ENCODE measurements around the gene APH1A. TPM values are rescaled to one million over a fixed set of nuclear protein-coding genes. Genes with fewer than 3 reads are reported as not detected.

APH1A gene
- total and polyA plus RNA-seq, 12 donors = 52.9 to 86.9 (median 65.7) TPM

Other genes with a start within 250 kb of the APH1A start
- gene VPS45, start 201.2 kb downstream of the APH1A start, total RNA-seq = 10 to 100 TPM; 41.5 to 73.6 (median 51.9) TPM
- 10 to 100 TPM; 26.6 to 31.0 TPM for gene VPS45, start 201.2 kb downstream of the APH1A start, polyA plus RNA-seq
- 10 to 100 TPM; 29.3 to 82.3 (median 56.8) TPM for gene PLEKHO1, start 119.1 kb downstream of the APH1A start, total RNA-seq
- 100 to 1,000 TPM; 215 to 221 TPM for gene PLEKHO1, start 119.1 kb downstream of the APH1A start, polyA plus RNA-seq
- gene ANP32E, start 32.9 kb downstream of the APH1A start, total RNA-seq = 10 to 100 TPM; 23.7 to 58.2 (median 41.6) TPM
- gene ANP32E, start 32.9 kb downstream of the APH1A start, polyA plus RNA-seq = 10 to 100 TPM; 17.3 to 40.0 TPM
- 10 to 100 TPM in 3 of 10 donors, 1 to 10 TPM in 5, under 1 TPM in 2; 0.48 to 18.5 (median 2.9) TPM for gene CA14, start 11.2 kb downstream of the APH1A start, total RNA-seq
- gene CA14, start 11.2 kb downstream of the APH1A start, polyA plus RNA-seq = 10 to 100 TPM in 1 of 2 donors, 1 to 10 TPM in 1; 3.3 to 11.6 TPM
- 10 to 100 TPM in 6 of 10 donors, 1 to 10 TPM in 4; 5.7 to 19.5 (median 11.8) TPM for gene C1orf54, start 3.8 kb upstream of the APH1A start, total RNA-seq
- 10 to 100 TPM; 29.1 to 34.3 TPM for gene C1orf54, start 3.8 kb upstream of the APH1A start, polyA plus RNA-seq
- 10 to 100 TPM in 6 of 10 donors, 1 to 10 TPM in 4; 3.4 to 22.6 (median 15.5) TPM for gene CIART, start 13.5 kb upstream of the APH1A start, total RNA-seq
- gene CIART, start 13.5 kb upstream of the APH1A start, polyA plus RNA-seq = 10 to 100 TPM in 1 of 2 donors, 1 to 10 TPM in 1; 4.9 to 18.7 TPM
- 10 to 100 TPM; 68.4 to 80.0 (median 73.6) TPM for gene MRPS21, start 24.8 kb upstream of the APH1A start, total RNA-seq
- 100 to 1,000 TPM in 1 of 2 donors, 10 to 100 TPM in 1; 89.2 to 195 TPM for gene MRPS21, start 24.8 kb upstream of the APH1A start, polyA plus RNA-seq
- gene PRPF3, start 52.5 kb upstream of the APH1A start, total RNA-seq = 10 to 100 TPM; 17.8 to 25.5 (median 20.1) TPM
- gene PRPF3, start 52.5 kb upstream of the APH1A start, polyA plus RNA-seq = 10 to 100 TPM; 19.6 to 43.6 TPM
- gene RPRD2, start 95.1 kb upstream of the APH1A start, total RNA-seq = 10 to 100 TPM; 21.9 to 34.5 (median 28.2) TPM
- 1 to 10 TPM; 4.0 to 7.4 TPM for gene RPRD2, start 95.1 kb upstream of the APH1A start, polyA plus RNA-seq
- 10 to 100 TPM; 25.1 to 44.4 (median 37.0) TPM for gene TARS2, start 218.4 kb upstream of the APH1A start, total RNA-seq
- gene TARS2, start 218.4 kb upstream of the APH1A start, polyA plus RNA-seq = 10 to 100 TPM; 19.1 to 27.4 TPM
- 10 to 100 TPM in 8 of 10 donors, 1 to 10 TPM in 2; 5.8 to 26.3 (median 12.8) TPM for gene ECM1, start 239.1 kb upstream of the APH1A start, total RNA-seq
- 10 to 100 TPM; 24.7 to 28.2 TPM for gene ECM1, start 239.1 kb upstream of the APH1A start, polyA plus RNA-seq
- under 1 TPM in 2 of 10 donors, not detected in 8; 0.46 to 0.60 TPM for gene FALEC, start 246.7 kb upstream of the APH1A start, total RNA-seq
- not detected for gene FALEC, start 246.7 kb upstream of the APH1A start, polyA plus RNA-seq

Measured in heart right ventricle (tissue), 12 donors.